ENCODE measurements around the gene GPC2.

DNA sequence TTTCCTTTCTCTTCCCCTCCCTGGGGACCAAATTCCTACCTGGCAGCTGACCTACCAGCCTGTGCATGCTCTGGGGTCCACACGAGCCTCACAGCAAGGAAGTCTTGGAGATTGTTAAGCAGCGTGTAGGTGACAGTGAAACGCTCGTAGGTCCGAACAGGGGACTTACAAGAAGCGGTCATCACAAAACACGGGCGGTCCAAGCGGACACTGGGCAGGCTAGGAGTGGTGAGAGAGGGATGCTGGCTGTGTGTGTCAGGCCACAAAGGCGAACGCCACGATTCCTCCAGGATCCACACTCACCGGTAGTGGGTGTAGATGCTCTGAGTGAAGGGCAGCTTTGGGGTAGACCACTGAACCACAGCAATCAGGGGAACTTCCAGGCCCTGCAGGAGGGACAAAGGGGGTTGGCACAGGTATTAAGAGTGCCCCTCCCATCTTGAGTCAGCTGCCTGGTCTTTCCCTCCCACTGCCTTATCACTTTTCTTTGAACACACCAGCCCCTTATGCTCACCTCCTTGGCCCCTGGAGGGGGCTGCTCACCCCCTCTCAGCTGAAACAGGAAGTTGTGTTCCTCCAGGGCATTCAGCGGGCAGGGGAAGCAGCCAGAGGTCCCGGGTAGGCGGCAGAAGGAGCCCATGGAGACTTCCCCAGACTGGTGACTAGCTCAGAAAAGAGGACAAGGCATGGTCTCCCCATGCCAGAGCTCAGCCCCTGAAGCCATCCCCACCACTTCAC, 20.7 kb downstream of the GPC2 start:
- TF ChIP-seq, protein P1, sequence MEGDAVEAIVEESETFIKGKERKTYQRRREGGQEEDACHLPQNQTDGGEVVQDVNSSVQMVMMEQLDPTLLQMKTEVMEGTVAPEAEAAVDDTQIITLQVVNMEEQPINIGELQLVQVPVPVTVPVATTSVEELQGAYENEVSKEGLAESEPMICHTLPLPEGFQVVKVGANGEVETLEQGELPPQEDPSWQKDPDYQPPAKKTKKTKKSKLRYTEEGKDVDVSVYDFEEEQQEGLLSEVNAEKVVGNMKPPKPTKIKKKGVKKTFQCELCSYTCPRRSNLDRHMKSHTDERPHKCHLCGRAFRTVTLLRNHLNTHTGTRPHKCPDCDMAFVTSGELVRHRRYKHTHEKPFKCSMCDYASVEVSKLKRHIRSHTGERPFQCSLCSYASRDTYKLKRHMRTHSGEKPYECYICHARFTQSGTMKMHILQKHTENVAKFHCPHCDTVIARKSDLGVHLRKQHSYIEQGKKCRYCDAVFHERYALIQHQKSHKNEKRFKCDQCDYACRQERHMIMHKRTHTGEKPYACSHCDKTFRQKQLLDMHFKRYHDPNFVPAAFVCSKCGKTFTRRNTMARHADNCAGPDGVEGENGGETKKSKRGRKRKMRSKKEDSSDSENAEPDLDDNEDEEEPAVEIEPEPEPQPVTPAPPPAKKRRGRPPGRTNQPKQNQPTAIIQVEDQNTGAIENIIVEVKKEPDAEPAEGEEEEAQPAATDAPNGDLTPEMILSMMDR (IDR thresholded peaks at IDR 0.05) = no peak
- TF ChIP-seq POLR2A (IDR thresholded peaks at IDR 0.05) = no peak
